ENCODE measurements around the gene LSM4.

Gene LSM4

DNA sequence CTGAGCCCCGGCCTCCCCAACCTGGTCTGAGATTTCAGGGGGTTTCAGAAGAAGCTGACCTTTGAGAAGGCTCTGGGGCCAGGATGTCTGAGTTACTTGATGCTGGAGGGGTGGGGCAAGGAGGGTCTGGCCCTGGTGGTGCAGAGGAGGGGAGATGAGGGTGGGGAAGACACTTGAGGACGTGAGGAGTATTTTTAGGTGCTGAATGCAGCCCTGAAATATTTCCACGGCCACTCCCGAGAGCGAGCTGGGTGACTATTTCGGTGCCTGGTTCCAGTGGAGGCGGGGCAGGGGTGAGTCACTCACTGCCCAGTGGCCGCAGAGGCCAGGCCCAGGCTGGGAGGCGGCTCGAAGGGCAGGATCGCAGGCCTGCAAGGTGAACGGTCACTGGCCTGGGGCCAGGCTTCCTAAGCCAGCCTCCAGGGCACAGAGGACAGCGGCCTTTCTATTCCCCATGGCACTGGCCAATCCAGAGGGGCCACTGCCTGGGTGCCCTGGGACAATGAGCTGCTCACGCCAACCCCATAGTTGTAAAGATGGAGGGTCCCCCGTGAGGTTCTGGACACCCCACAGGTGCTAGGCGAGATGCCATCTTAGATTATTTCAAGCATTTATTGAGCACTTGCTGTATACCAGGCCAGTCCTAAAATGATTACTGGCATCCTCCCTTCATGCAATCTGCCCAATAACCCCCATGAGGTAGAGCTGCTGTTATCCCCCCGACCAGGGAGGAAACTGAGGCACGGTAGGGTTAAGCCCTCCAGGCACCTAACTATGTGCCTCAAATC lies 21.8 kb downstream of the LSM4 start:
- peak in 1 of 2 experiments; percentile 48 for DNase-seq
- TF ChIP-seq GATA1 (IDR thresholded peaks at IDR 0.05; ENCODE audit: low read depth, low read length): no peak
- no peak for TF ChIP-seq POLR2A (IDR thresholded peaks at IDR 0.05; ENCODE audit: low read length)

DNA sequence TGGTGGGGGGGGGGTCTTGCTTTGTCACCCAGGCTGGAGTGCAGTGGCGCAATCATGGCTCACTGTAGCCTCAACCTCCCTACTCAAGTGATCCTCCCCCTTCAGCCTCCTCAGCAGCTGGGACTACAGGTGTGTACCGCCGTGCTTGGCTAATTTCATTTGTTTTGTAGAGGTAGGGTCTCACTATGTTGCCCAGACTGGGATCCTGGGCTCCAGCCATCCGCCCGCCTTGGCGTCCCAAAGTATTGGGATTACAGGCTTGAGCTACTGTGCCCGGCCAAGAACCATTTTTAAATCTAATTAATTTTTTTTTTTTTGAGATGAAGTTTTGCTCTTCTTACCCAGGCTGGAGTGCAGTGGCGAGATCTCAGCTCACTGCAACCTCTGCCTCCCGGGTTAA lies 23.2 kb downstream of the LSM4 start:
- DNase-seq: no peak

DNA sequence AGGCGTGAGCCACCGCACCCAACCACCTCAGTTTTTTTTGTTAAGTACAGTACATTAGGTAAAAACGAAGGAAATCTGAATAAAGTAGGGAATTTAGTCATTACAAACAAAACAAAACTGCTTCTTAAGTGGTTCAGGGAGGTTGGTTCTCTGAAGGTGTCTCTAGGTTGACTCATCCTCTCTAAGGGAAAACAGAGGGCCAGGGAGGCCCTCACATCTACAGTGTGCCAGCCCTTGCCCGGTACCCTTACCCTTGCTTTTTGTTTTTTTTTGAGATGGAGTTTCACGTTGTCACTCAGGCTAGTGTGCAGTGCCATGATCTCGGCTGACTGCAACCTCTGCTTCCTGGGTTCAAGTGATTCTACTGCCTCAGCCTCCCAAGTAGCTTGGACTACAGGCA lies 24.3 kb downstream of the LSM4 start:
- DNase-seq: no peak
- TF ChIP-seq GATA1 (IDR thresholded peaks at IDR 0.05; ENCODE audit: low read depth, low read length) (no peak), POLR2A (IDR thresholded peaks at IDR 0.05; ENCODE audit: low read length) (no peak)

More for the DNA sequence above, 23.2 kb downstream of the LSM4 start:
- TF ChIP-seq GATA1 (IDR thresholded peaks at IDR 0.05; ENCODE audit: low read depth, low read length): no peak
- no peak for TF ChIP-seq POLR2A (IDR thresholded peaks at IDR 0.05; ENCODE audit: low read length)

DNA sequence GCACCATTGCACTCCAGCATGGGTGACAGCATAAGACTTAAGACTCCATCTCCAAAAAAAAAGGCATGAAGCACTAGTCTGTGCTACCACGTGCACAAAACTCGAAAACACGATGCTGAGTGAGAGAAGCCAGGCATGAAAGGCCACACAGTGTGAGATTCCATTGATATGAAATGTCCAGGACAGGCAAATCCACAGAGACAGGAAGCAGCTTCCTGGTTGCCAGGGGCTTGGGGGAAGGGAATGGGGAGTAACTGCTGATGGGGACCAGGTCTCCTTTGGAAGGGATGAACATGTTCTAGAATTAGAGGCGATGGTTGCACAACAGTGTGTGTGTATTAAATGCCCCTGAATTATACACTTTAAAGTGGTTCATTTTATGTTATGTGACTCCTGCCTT lies 25.6 kb downstream of the LSM4 start:
- DNase-seq: no peak
- TF ChIP-seq GATA1 (IDR thresholded peaks at IDR 0.05; ENCODE audit: low read depth, low read length) (no peak), POLR2A (IDR thresholded peaks at IDR 0.05; ENCODE audit: low read length) (no peak)

DNA sequence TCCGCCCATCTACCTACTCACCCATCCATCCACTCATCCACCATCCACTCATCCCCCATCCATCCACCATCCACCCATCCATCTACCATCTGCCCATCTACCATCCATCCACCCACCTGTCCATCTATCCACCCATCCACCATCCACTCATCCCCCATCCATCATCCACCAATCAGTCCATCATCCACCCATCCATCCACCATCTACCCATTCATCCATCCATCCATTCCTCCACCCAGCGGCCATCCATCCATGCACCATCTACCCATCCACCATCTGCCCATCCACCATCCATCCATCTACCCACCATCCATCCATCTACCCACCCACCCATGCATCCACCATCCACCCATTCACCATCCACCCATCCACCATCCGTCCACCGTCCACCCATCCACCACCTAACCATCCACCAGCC lies 27.8 kb downstream of the LSM4 start:
- no peak for TF ChIP-seq POLR2A (IDR thresholded peaks at IDR 0.05; ENCODE audit: low read length)
- no peak for TF ChIP-seq GATA1 (IDR thresholded peaks at IDR 0.05; ENCODE audit: low read depth, low read length)
- no peak for DNase-seq

DNA sequence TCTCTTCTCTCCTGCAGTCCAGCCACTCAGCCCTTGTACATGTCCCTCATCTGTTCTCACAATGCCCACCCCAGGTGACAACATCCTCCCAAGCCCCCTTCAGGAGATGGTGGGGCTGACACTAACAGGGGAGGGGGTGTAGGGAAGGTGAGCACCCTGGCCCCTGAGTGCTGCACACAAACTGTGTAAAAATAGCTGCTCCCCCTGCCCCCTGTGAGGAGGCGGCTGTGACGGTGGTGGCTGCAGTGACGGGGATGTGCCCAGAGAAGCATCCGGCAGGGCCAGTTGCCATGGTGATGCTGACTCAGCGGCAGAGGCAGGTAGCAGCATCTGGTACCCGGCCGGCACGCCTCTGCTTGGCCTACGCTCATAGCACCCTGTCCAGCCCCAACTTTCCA lies 28.4 kb downstream of the LSM4 start:
- no peak for DNase-seq
- no peak for TF ChIP-seq GATA1 (IDR thresholded peaks at IDR 0.05; ENCODE audit: low read depth, low read length)
- no peak for TF ChIP-seq POLR2A (IDR thresholded peaks at IDR 0.05; ENCODE audit: low read length)

DNA sequence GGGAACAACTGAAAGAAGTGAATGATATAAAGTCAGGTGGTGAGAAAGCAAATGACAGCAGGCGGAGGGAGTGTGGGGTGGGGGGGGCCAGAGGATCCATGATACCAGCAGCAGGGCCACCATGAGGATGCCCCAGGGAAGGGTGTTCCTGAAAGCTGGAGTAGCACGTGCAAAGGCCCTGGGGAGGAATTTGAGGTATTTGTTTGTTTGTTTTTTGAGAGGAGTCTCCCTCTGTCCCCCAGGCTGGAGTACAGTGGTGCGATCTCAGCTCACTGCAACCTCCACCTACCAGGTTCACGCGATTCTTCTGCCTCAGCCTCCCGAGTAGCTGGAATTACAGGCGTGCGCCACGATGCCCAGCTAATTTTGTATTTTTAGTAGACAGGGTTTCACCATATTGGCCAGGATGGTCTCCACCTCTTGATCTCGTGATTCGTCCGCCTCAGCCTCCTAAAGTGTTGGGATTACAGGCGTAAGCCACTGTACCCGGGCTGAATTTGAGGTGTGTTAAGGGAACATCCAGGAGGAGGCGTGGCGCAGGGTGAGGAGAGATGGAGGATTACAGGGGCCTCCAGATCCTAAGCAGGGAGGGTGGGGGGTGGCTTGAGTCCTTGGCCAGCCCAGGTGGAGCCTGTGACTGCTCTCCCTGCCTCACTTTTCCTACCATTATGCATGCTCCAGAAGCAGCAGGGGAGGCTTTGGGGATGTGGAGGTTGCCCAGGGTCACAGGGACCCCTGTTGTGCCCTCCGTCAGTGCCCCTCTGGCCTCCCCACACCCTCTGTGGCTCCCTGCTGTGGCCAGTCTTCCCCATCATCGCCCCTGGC lies 29.0 kb downstream of the LSM4 start:
- no peak for DNase-seq
- TF ChIP-seq GATA1 (IDR thresholded peaks at IDR 0.05; ENCODE audit: low read depth, low read length) (no peak), POLR2A (IDR thresholded peaks at IDR 0.05; ENCODE audit: low read length) (no peak)

DNA sequence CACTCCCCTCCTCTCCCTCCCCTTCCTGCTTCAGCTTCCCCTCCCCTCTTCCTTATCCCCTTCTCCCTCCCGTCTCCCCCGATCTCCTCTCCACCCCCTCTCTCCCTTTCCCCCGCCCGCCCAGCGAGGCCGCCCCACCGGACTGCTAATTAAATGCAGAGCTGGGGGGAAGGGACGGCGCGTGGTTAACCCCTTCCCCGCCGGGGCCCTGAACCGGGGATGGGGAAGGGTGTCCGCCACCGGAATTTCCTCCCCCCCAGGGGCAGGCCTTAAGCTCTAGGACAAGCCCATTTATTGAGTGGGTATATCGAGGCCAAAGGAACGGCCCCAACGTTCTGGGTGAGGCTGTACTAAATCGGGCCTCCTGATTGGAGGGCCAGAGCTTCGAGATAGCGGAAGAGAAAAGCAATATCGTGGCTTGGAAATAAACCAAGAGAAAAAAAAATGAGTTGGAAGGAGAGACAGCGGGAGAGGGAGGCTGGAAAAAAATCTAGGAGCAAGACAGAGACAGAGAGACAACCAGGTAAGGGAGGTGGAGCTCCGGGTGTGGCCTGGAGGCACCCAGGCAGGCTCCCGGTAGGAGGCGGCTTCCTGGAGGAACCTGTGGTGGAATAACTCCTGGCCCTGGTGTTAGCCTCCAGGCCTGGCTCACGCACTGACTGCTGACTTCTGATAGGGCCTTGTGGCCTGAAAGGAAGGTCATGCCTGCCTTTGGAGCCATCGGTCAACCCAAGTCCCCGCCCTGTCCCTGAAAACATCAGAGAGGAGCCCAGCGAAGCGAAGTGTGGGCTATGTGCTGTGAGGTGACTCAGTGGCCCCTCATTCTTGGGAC lies 29.9 kb downstream of the LSM4 start:
- DNase-seq: peak; percentile 65 to 80
- TF ChIP-seq GATA1 (IDR thresholded peaks at IDR 0.05; ENCODE audit: low read depth, low read length) (no peak), POLR2A (IDR thresholded peaks at IDR 0.05; ENCODE audit: low read length) (peak; percentile 66)

DNA sequence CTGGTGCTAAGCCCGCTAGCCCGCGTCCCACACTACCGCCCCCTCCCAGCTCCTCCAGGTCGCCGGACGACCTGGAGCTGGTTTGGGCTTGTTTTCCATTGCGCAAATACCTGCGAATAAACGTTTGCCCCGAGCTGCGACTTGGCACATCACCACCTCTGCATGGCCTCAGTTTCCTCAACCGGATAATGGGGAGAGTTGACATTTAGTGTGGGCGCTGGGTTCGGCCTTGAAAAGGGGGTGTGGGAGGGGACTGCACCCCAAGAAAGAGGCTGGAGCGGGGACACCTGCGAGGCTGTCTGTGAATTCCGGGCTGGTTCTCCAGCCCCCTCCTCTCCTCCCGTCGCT lies 30.4 kb downstream of the LSM4 start:
- TF ChIP-seq POLR2A (IDR thresholded peaks at IDR 0.05; ENCODE audit: low read length) (no peak), GATA1 (IDR thresholded peaks at IDR 0.05; ENCODE audit: low read depth, low read length) (no peak)
- no peak for DNase-seq

DNA sequence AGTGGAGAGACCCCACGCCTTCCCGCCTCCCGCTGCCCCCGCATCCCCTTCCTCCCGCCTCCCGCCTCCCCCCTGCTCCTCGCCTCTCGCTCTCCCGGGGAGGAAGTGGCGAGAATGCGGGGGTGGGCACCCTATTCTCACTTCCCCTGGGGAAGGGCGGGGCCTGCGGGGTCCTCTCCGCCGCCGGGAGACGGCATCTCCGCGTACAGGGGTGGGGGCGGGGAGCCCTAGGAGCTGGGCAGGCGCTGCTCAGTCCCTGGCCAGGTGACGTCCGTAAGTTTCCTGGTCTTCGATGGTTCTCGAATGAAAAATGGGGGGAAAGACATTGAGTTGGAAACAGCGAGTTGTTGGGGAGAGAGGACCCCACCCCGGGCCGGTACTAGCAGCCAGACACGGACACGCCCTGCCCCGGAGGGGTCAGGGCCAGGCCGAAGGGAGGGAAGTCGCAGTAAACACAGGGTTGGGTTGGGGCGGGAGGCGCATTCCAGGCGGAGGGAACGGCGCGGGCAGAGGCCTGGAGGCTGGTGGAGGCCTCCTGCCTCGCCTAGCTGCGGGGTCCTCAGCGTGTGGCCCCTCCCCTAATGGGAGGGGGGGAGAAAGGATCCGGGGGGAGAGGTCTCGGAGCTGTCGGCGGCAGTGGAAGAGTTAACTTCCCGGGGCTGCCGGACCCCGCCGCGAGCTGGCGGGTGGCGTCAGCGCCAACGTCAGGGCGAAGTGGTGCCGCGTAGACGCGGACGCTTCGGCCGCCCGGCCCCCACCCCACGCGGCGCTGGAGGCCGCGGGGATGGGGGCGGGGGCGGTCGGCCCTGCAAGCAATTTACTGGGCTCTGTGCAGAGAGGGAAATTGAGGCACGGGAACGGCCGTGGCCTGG lies 31.1 kb downstream of the LSM4 start:
- DNase-seq: peak in 1 of 2 experiments; percentile 74
- TF ChIP-seq POLR2A (IDR thresholded peaks at IDR 0.05; ENCODE audit: low read length) (peak; percentile 55), GATA1 (IDR thresholded peaks at IDR 0.05; ENCODE audit: low read depth, low read length) (no peak)

DNA sequence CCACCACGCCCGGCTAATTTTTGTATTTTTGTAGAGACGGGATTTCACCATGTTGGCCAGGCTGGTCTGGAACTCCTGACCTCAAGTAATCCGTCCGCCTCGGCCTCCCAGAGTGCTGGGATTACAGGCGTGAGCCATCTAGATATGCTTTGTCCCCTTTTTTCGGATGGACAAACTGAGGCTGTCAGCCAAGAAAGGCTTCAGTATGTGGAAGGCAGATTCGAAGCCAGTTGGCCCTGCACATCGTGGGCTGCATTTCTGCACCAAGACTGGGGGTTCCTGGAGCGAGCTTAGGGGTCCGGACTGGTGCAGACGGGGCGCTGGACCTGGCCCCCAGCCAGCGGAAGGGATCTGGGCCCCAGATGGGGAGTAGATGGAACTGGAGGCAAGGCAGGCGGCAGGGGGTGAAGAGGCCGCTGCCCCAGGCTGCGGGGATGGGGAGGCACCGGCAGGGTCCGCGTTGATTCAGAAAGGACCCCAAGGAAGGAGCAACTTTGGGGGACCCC lies 31.8 kb downstream of the LSM4 start:
- TF ChIP-seq GATA1 (IDR thresholded peaks at IDR 0.05; ENCODE audit: low read depth, low read length): no peak
- no peak for DNase-seq

DNA sequence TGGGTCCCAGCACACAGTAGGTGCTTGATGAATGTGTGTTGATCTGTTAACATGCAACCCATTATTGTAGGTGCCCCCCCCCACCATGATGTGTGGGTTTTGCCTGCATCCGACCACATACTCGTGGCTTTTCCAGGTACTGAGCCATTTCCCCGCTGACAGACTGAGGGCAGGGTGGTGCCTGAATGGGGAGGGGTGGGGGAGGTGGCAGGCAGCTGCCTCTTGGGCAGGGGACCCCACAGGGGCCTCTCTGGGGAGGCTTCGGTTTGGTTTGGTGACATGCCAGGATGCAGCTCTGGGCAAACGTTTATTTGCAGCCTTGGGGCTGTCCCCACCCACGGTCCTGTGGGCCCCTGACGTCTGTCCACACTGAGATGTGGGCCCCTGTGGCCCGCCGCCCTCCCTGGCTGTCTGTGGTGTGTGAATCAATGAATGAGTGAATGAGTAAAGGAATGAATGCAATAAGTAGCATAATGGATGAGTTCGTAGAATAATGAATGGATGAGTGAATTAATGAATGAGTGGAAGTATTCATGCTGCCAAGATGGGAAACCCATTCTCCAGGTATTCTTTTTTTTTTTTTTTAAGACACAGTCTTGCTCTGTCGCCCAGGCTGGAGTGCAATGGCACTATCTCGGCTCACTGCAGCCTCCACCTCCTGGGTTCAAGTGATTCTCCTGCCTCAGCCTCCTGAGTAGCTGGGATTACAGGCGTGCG lies 32.4 kb downstream of the LSM4 start:
- DNase-seq: no peak
- no peak for TF ChIP-seq POLR2A (IDR thresholded peaks at IDR 0.05; ENCODE audit: low read length)
- TF ChIP-seq GATA1 (IDR thresholded peaks at IDR 0.05; ENCODE audit: low read depth, low read length): no peak
